ENCODE data around the gene THY1. TPM values are rescaled to one million over a fixed set of nuclear protein-coding genes. Genes with fewer than 3 reads are reported as not detected.

The THY1 gene
- total and polyA plus RNA-seq, 9 of the 15 experiments (the other 6 are each of a cell fraction or from before 2014, with no cell fraction given) = 0.07 to 0.40 (median 0.16) TPM; not detected in 5

DNA sequence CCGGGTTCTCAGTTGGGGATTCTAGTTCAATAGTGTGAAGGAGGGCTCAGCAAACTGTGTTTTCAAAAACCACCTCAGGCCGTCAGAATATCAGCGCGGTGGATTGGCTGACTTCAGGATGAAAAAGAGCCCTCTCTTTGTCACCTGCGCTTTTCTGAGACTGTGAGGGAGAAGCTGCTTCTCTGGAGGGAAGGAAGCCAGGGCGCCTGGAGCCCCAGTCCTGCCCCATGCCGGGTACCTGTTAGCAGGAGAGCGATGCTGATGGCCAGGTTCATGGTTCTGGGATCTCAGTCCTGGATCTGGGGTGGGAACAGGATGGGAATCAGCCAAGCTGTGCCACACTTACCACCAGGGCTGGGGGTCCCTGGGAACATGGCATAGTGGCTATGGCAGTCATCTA, 2.3 kb downstream of the THY1 start:
- DNase-seq (ENCODE audit: extremely low read depth in 1 of 4, low spot score in 3 of 4) (no peak), FAIRE-seq (no peak), ATAC-seq (no peak)
- Histone ChIP-seq H3K4me1 (replicated peaks in 1 of 2; ENCODE audit: control insufficient read depth in 2 of 2, insufficient read depth in 2 of 2, low read length in 2 of 2) (peaks cover 0 to 16% of the 10 kb centered on the region in 2 experiments; a peak in 2 of 5 replicates), H2AFZ (ENCODE audit: low read depth, low read length) (no peak overlapping the region), H3K9ac (ENCODE audit: insufficient read depth in 1 of 2, low read depth in 2 of 2, low read length in 2 of 2) (no peak overlapping the region; a peak in 1 of 4 replicates), H3K79me2 (ENCODE audit: control insufficient read depth, insufficient read depth, low read length) (no peaks in the 10 kb centered on the region), H3K9me3 (replicated peaks; ENCODE audit: control insufficient read depth, insufficient read depth, low read depth, low read length) (no peaks in the 10 kb centered on the region), H3K27me3 (ENCODE audit: control insufficient read depth in 2 of 2, insufficient read depth in 2 of 2, low read length in 2 of 2) (peaks cover 0 to 16% of the 10 kb centered on the region in 2 experiments; a peak in 1 of 5 replicates), H3K4me3 (no peak overlapping the region), H3K4me2 (ENCODE audit: insufficient read depth, low read length) (no peak overlapping the region), H3K27ac (ENCODE audit: extremely low read depth, low read depth, low read length) (no peak overlapping the region), H3K9me1 (ENCODE audit: control insufficient read depth, insufficient read depth, low read length) (no peaks in the 10 kb centered on the region), H4K20me1 (replicated peaks; ENCODE audit: control insufficient read depth, insufficient read depth, low read length) (0 out of 2 replicates have a peak, but pooled peaks cover 2% of the 10 kb centered on the region), H3K36me3 (ENCODE audit: control insufficient read depth, insufficient read depth, low read length) (no peaks in the 10 kb centered on the region)
- WGBS (ENCODE audit: insufficient coverage, low coverage, missing lambda C conversion rate) = 47% methylated on average over 8 of the region's 8 CpGs
- ChIA-PET POLR2A (no interaction called here), CTCF (ENCODE audit: low intra/inter-chr PET ratio) (no interaction called here)
- intact Hi-C loops (cut with micrococcal nuclease) = no loop called here
- TF ChIP-seq ZNF384 (IDR thresholded peaks at IDR 0.05; ENCODE audit: low read depth, low read length) (no peak), HOXB6 (CRISPR knock-in tag; IDR thresholded peaks at IDR 0.05; ENCODE audit: borderline replicate concordance) (no peak), FOS (IDR thresholded peaks at IDR 0.05; ENCODE audit: extremely low read depth, insufficient read length) (no peak), MAFF (IDR thresholded peaks at IDR 0.05; ENCODE audit: low read length) (no peak), STAT5B (CRISPR knock-in tag; IDR thresholded peaks at IDR 0.05) (no peak), ZZZ3 (IDR thresholded peaks at IDR 0.05) (no peak), ARNT (IDR thresholded peaks at IDR 0.05) (no peak), ZBTB7A (IDR thresholded peaks at IDR 0.05; ENCODE audit: borderline replicate concordance, control insufficient read depth, low read depth, low read length) (no peak), ZNF143 (CRISPR knock-in tag; IDR thresholded peaks at IDR 0.05) (no peak), EHMT2 (IDR thresholded peaks at IDR 0.05) (no peak), CREBBP (IDR thresholded peaks at IDR 0.05; ENCODE audit: low read depth, low read length) (no peak), SRSF3 (IDR thresholded peaks at IDR 0.05; ENCODE audit: insufficient read depth, low read length) (no peak), RBM34 (IDR thresholded peaks at IDR 0.05; ENCODE audit: borderline replicate concordance, insufficient read depth, low read length) (no peak), BDP1 (IDR thresholded peaks at IDR 0.05; ENCODE audit: insufficient read depth, insufficient read length) (no peak)
- TF ChIP-seq, protein P1, sequence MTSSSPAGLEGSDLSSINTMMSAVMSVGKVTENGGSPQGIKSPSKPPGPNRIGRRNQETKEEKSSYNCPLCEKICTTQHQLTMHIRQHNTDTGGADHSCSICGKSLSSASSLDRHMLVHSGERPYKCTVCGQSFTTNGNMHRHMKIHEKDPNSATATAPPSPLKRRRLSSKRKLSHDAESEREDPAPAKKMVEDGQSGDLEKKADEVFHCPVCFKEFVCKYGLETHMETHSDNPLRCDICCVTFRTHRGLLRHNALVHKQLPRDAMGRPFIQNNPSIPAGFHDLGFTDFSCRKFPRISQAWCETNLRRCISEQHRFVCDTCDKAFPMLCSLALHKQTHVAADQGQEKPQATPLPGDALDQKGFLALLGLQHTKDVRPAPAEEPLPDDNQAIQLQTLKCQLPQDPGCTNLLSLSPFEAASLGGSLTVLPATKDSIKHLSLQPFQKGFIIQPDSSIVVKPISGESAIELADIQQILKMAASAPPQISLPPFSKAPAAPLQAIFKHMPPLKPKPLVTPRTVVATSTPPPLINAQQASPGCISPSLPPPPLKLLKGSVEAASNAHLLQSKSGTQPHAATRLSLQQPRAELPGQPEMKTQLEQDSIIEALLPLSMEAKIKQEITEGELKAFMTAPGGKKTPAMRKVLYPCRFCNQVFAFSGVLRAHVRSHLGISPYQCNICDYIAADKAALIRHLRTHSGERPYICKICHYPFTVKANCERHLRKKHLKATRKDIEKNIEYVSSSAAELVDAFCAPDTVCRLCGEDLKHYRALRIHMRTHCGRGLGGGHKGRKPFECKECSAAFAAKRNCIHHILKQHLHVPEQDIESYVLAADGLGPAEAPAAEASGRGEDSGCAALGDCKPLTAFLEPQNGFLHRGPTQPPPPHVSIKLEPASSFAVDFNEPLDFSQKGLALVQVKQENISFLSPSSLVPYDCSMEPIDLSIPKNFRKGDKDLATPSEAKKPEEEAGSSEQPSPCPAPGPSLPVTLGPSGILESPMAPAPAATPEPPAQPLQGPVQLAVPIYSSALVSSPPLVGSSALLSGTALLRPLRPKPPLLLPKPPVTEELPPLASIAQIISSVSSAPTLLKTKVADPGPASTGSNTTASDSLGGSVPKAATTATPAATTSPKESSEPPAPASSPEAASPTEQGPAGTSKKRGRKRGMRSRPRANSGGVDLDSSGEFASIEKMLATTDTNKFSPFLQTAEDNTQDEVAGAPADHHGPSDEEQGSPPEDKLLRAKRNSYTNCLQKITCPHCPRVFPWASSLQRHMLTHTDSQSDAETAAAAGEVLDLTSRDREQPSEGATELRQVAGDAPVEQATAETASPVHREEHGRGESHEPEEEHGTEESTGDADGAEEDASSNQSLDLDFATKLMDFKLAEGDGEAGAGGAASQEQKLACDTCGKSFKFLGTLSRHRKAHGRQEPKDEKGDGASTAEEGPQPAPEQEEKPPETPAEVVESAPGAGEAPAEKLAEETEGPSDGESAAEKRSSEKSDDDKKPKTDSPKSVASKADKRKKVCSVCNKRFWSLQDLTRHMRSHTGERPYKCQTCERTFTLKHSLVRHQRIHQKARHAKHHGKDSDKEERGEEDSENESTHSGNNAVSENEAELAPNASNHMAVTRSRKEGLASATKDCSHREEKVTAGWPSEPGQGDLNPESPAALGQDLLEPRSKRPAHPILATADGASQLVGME (CRISPR knock-in tag; IDR thresholded peaks at IDR 0.05) = no peak
- TF ChIP-seq, protein P2, sequence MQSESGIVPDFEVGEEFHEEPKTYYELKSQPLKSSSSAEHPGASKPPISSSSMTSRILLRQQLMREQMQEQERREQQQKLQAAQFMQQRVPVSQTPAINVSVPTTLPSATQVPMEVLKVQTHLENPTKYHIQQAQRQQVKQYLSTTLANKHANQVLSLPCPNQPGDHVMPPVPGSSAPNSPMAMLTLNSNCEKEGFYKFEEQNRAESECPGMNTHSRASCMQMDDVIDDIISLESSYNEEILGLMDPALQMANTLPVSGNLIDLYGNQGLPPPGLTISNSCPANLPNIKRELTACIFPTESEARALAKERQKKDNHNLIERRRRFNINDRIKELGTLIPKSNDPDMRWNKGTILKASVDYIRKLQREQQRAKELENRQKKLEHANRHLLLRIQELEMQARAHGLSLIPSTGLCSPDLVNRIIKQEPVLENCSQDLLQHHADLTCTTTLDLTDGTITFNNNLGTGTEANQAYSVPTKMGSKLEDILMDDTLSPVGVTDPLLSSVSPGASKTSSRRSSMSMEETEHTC (IDR thresholded peaks at IDR 0.05) = no peak
- TF ChIP-seq, protein P3, sequence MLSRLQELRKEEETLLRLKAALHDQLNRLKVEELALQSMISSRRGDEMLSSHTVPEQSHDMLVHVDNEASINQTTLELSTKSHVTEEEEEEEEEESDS (CRISPR knock-in tag; IDR thresholded peaks at IDR 0.05) = no peak
- BruUV-seq (replicated peaks) = no TSS peak
- in situ Hi-C loops (cut with MboI) = no loop called here
